ENCODE results near the gene HNRNPR.

DNA sequence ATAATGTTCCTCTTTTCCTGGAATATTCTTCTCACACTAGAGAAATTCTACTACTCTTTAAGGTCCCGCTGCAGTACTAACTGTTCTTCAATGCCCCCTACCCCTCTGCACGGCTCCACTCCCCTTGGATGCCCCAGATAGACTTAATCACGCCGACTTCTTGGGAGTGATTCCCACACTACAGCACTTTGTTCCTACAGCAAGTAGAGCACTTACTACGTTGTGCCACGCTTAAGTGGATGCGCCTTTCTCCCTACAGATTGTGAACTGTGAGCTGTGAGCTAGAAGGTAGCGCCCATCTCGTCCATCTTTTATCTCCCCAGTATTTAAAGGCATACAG, 23.3 kb upstream of the HNRNPR start:
- no peak for TF ChIP-seq EZH2phosphoT487 (IDR thresholded peaks at IDR 0.05; ENCODE audit: borderline replicate concordance)
- TF ChIP-seq, protein P1, sequence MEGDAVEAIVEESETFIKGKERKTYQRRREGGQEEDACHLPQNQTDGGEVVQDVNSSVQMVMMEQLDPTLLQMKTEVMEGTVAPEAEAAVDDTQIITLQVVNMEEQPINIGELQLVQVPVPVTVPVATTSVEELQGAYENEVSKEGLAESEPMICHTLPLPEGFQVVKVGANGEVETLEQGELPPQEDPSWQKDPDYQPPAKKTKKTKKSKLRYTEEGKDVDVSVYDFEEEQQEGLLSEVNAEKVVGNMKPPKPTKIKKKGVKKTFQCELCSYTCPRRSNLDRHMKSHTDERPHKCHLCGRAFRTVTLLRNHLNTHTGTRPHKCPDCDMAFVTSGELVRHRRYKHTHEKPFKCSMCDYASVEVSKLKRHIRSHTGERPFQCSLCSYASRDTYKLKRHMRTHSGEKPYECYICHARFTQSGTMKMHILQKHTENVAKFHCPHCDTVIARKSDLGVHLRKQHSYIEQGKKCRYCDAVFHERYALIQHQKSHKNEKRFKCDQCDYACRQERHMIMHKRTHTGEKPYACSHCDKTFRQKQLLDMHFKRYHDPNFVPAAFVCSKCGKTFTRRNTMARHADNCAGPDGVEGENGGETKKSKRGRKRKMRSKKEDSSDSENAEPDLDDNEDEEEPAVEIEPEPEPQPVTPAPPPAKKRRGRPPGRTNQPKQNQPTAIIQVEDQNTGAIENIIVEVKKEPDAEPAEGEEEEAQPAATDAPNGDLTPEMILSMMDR (conservative IDR thresholded peaks at IDR 0.05; ENCODE audit: low read length) = no peak

Measured in Loucy (cell line).